ENCODE results near the gene PKMYT1. TPM values are rescaled to one million over a fixed set of nuclear protein-coding genes. Genes with fewer than 3 reads are reported as not detected.

The PKMYT1 gene
- polyA plus RNA-seq, 1 donor from 2014 or later = 2.9 TPM

GRCh38 chr16:3026003-3026378 lies 45.7 kb upstream of the PKMYT1 start:
- Histone ChIP-seq H3F3A (ENCODE audit: insufficient read depth, low read length, poor library complexity, severe bottlenecking) (no peaks in the 10 kb centered on the region), H4K20me1 (ENCODE audit: insufficient read depth) (no peaks in the 10 kb centered on the region), H3K9me2 (ENCODE audit: insufficient read depth, low read length) (no peaks in the 10 kb centered on the region), H3K79me2 (replicated peaks; ENCODE audit: insufficient read depth, low read length) (no peaks in the 10 kb centered on the region), H2AFZ (ENCODE audit: low read depth, low read length) (no peak overlapping the region), H3K27me3 (ENCODE audit: insufficient read depth, low read depth, low read length) (peaks cover 7% of the 10 kb centered on the region), H3K4me3 (ENCODE audit: low read length) (no peak overlapping the region), H3K9me3 (ENCODE audit: low read length) (no peaks in the 10 kb centered on the region), H3K9ac (ENCODE audit: low read length) (no peak overlapping the region), H3K4me2 (ENCODE audit: low read length) (no peak overlapping the region), H3K36me3 (ENCODE audit: insufficient read depth, low read length) (no peaks in the 10 kb centered on the region), H3K27ac (ENCODE audit: low read length) (no peak overlapping the region)
- TF ChIP-seq TAF1 (IDR thresholded peaks at IDR 0.05; ENCODE audit: low read depth) (no peak), EZH2 (IDR thresholded peaks at IDR 0.05; ENCODE audit: borderline replicate concordance, insufficient read depth, low read length, poor library complexity, severe bottlenecking) (no peak), EP300 (conservative IDR thresholded peaks at IDR 0.05; ENCODE audit: poor library complexity, severe bottlenecking) (no peak), POLR2AphosphoS5 (IDR thresholded peaks at IDR 0.05) (no peak), MXI1 (conservative IDR thresholded peaks at IDR 0.05; ENCODE audit: poor library complexity, severe bottlenecking) (no peak), RAD21 (conservative IDR thresholded peaks at IDR 0.05) (no peak)

GRCh38 chr16:3025032-3026002 lies 45.1 kb upstream of the PKMYT1 start:
- H3K27ac ChIP-seq (ENCODE audit: low read length) = no peak overlapping the region
- no peaks in the 10 kb centered on the region for H3F3A ChIP-seq (ENCODE audit: insufficient read depth, low read length, poor library complexity, severe bottlenecking)
- no peaks in the 10 kb centered on the region for H3K79me2 ChIP-seq (replicated peaks; ENCODE audit: insufficient read depth, low read length)
- H2AFZ ChIP-seq (ENCODE audit: low read depth, low read length) = no peak overlapping the region
- H3K9me3 ChIP-seq (ENCODE audit: low read length) = no peaks in the 10 kb centered on the region
- H4K20me1 ChIP-seq (ENCODE audit: insufficient read depth) = no peaks in the 10 kb centered on the region
- H3K9me2 ChIP-seq (ENCODE audit: insufficient read depth, low read length) = no peaks in the 10 kb centered on the region
- peaks cover 13% of the 10 kb centered on the region for H3K27me3 ChIP-seq (ENCODE audit: insufficient read depth, low read depth, low read length)
- no peak overlapping the region for H3K9ac ChIP-seq (ENCODE audit: low read length)
- no peak for TF ChIP-seq POLR2AphosphoS5 (IDR thresholded peaks at IDR 0.05)
- no peak for TF ChIP-seq RAD21 (conservative IDR thresholded peaks at IDR 0.05)
- no peak for TF ChIP-seq REST (IDR thresholded peaks at IDR 0.05; ENCODE audit: borderline replicate concordance)
- TF ChIP-seq MXI1 (conservative IDR thresholded peaks at IDR 0.05; ENCODE audit: poor library complexity, severe bottlenecking) = no peak
- TF ChIP-seq CTCF (IDR thresholded peaks at IDR 0.05; ENCODE audit: poor library complexity, severe bottlenecking) = no peak
- TF ChIP-seq TAF1 (IDR thresholded peaks at IDR 0.05; ENCODE audit: low read depth) = no peak
- TF ChIP-seq SMC3 (conservative IDR thresholded peaks at IDR 0.05; ENCODE audit: poor library complexity) = no peak
- no peak for TF ChIP-seq EZH2 (IDR thresholded peaks at IDR 0.05; ENCODE audit: borderline replicate concordance, insufficient read depth, low read length, poor library complexity, severe bottlenecking)
- no peak for TF ChIP-seq EP300 (conservative IDR thresholded peaks at IDR 0.05; ENCODE audit: poor library complexity, severe bottlenecking)
- no peaks in the 10 kb centered on the region for H3K36me3 ChIP-seq (ENCODE audit: insufficient read depth, low read length)
- H3K4me2 ChIP-seq (ENCODE audit: low read length) = no peak overlapping the region
- no peak overlapping the region for H3K4me3 ChIP-seq (ENCODE audit: low read length)
